Neural crest cell (in vitro differentiated cells): ENCODE measurements around the gene SLAMF7. TPM values are rescaled to one million over a fixed set of nuclear protein-coding genes. Genes with fewer than 3 reads are reported as not detected.

ENCODE experiments used
- DNase-seq: peaks from one replicate; pipeline ENCODE4 v3.0.0; 2021; ENCODE audit warnings: low read depth, mixed read lengths, low spot score
- H3K27ac Mint-ChIP-seq: one replicate; pipeline ENCODE4 v1.8.0; 2021; ENCODE audit warnings: mild to moderate bottlenecking, mixed read lengths; ENCODE audit not compliant: unreplicated experiment
- H3K27me3 Mint-ChIP-seq: 2 replicates; pipeline ENCODE4 v1.8.0; 2021; ENCODE audit warnings: low read depth, mild to moderate bottlenecking, mixed read lengths
- H3K36me3 Mint-ChIP-seq: 2 replicates; pipeline ENCODE4 v1.8.0; 2021; ENCODE audit warnings: low read depth, mild to moderate bottlenecking, mixed read lengths
- H3K4me1 Mint-ChIP-seq: 2 replicates; pipeline ENCODE4 v1.8.0; 2021; ENCODE audit warnings: mixed read lengths
- H3K4me3 Mint-ChIP-seq: one replicate; pipeline ENCODE4 v1.8.0; 2021; ENCODE audit warnings: mild to moderate bottlenecking, mixed read lengths
- H3K9me3 Mint-ChIP-seq: 2 replicates; pipeline ENCODE4 v1.8.0; 2021; ENCODE audit warnings: mixed read lengths
- total RNA-seq: library from RNA; stranded (reverse); gene quantifications from 2 replicates; pipeline ENCODE4 v1.2.1, GENCODE V29; 2021
- TF ChIP-seq, protein P1 (sequence below): fragments of 200-600 bp; sonication (generic); conservative IDR thresholded peaks from 2 replicates; pipeline ENCODE4 v1.5.0; 2021; ENCODE audit warnings: antibody characterized with exemption, mild to moderate bottlenecking

Gene SLAMF7
- total RNA-seq, 1 donor from 2014 or later, result not detected

DNA sequence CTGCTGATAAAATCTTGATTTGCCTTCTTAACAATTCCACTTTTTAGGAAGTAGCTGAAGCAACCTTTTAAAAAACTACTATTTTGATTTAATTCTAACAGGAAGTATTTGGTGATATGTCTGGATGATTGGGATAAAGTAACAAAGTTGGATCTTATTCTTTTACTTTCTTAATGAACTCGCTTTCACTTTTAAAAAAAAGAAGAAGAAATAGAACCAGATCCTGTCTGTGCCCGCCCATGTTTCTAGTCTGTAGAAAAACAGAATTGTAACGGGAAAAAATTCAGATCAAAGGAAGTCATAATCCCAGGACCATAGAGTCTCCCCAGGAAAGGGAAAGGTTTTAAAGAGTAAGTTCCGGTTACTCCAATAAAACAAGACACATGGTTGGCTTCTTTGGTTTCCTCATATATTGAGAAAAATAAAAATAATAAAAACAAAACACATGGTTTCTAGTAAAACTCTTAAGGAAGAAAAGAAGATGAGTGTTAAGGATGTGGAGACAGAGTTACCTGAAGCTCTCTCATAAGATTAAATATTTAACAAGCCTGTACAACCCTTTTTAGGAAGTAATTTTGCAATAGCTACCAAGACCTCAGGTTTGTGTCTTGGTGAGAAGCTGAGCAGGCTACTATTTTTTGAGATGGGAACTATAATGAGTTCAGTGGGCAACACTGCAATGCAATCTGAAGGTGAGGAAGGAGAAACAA, 32.4 kb upstream of the SLAMF7 start:
- H3K27me3 Mint-ChIP-seq, result peaks cover 18% of the 10 kb centered on the region
- H3K27ac Mint-ChIP-seq, result no peak overlapping the region
- H3K4me1 Mint-ChIP-seq, result no peaks in the 10 kb centered on the region
- no peaks in the 10 kb centered on the region for H3K9me3 Mint-ChIP-seq
- H3K4me3 Mint-ChIP-seq, result no peak overlapping the region
- H3K36me3 Mint-ChIP-seq, result no peaks in the 10 kb centered on the region
- TF ChIP-seq, protein P1, sequence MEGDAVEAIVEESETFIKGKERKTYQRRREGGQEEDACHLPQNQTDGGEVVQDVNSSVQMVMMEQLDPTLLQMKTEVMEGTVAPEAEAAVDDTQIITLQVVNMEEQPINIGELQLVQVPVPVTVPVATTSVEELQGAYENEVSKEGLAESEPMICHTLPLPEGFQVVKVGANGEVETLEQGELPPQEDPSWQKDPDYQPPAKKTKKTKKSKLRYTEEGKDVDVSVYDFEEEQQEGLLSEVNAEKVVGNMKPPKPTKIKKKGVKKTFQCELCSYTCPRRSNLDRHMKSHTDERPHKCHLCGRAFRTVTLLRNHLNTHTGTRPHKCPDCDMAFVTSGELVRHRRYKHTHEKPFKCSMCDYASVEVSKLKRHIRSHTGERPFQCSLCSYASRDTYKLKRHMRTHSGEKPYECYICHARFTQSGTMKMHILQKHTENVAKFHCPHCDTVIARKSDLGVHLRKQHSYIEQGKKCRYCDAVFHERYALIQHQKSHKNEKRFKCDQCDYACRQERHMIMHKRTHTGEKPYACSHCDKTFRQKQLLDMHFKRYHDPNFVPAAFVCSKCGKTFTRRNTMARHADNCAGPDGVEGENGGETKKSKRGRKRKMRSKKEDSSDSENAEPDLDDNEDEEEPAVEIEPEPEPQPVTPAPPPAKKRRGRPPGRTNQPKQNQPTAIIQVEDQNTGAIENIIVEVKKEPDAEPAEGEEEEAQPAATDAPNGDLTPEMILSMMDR, result no peak
- no peak for DNase-seq

DNA sequence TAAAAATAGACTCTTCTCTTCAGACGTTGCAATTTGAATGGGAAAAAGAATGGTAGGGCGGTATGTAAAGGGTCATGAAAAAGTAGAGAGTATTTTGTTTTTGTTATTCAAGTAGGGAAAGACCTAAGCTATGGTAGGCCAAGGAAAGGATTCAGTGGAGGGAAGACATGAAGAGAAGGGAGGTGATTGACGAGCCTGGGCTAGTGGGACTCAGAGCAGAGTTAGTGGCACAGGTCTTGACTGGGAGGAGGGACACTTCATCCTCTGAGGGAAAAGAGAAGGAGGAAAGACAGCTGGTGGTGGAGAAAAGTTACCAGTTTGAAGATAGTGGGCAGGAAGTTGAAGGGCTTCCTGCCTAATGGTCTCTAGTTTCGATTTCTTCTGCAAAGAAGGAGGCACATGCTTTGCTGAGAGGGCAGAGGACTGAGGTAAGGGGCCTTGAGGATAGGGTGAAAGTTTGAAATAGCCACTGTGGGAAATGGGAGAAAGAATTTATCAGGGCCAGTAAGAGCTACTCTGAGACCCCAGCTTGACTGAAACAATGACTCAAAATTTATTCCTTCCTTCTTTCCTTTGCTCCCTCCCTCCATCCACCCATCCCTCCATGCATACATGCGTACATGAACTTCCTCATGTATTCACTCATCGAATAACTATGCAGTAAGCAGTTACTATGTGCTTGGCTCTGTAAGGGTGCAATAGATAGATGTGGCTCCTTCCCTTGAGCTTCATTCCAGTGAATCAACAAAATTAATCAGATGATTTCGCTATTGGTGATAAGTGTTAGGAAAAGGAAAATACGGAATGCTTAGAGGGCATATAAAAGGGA, 31.6 kb upstream of the SLAMF7 start:
- TF ChIP-seq, protein P1, result no peak
- Mint-ChIP-seq H3K27ac (no peak overlapping the region), H3K27me3 (peaks cover 21% of the 10 kb centered on the region), H3K9me3 (no peaks in the 10 kb centered on the region), H3K36me3 (no peaks in the 10 kb centered on the region), H3K4me3 (no peak overlapping the region), H3K4me1 (no peaks in the 10 kb centered on the region)
- no peak for DNase-seq

DNA sequence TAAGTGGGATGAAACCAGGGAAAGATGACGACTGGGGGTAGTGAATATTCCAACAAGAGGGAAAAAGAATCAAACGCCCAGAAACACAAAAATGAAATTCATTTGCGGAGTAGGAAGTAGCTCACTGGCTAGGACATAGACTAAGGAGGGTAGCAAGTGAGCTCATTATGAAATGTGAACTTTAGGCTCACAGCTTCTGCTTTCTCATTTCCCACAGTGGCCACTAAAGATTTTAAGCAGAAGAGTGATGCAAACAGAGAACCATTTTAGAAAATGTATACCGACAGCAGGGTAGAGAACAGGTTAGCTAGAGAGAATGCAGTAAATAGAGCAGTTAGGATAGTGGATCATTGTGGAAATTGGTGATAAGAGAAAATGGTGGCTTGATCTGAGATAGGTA, 30.9 kb upstream of the SLAMF7 start:
- Mint-ChIP-seq H3K4me3 (no peak overlapping the region), H3K4me1 (no peaks in the 10 kb centered on the region), H3K36me3 (no peaks in the 10 kb centered on the region), H3K9me3 (no peaks in the 10 kb centered on the region), H3K27me3 (peaks cover 25% of the 10 kb centered on the region), H3K27ac (no peak overlapping the region)
- TF ChIP-seq, protein P1, result no peak
- DNase-seq, result no peak

DNA sequence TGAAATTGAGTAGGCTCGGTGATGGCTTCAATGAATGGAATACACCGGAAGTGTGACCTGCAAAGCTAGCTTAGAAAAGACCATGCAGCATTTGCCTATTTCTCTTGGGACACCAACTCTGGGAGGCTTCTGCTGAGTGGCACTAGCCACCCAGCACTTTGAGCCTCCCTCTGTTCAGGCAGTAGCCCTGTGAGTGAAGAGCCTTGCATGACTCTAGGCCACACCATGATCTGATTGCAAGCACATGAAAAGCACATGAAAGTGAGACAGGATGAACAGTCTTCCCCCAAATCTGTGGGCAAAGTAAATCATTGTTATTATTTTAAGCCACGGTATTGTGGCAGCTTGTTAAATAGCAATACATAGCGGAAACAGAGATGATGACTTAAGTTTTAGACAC, 30.2 kb upstream of the SLAMF7 start:
- Mint-ChIP-seq H3K27ac (no peak overlapping the region), H3K9me3 (no peaks in the 10 kb centered on the region), H3K27me3 (peaks cover 21% of the 10 kb centered on the region), H3K4me1 (no peaks in the 10 kb centered on the region), H3K36me3 (no peaks in the 10 kb centered on the region), H3K4me3 (no peak overlapping the region)
- no peak for DNase-seq
- TF ChIP-seq, protein P1, result no peak

DNA sequence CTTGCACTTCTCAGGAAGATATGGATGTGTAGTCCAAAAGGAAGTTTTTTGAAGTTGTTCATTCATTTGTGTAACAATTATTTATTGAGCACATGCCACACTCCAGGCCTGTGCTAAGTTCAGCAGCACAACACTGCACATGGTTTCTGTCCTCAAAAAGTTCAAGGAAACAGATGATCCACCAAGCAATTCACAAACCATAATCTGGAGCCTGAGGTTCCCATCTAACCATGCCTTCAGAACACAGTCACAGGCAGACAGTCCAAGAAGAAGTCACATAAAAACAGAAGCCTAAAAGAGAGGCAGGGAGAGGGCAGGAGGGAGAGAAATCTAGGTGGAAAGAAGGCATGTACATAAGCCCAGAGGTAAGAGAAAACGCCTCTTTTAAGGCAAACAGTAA, 29.3 kb upstream of the SLAMF7 start:
- no peak for DNase-seq
- Mint-ChIP-seq H3K27me3 (peaks cover 16% of the 10 kb centered on the region), H3K27ac (no peak overlapping the region), H3K36me3 (no peaks in the 10 kb centered on the region), H3K4me3 (no peak overlapping the region), H3K4me1 (no peaks in the 10 kb centered on the region), H3K9me3 (no peaks in the 10 kb centered on the region)
- TF ChIP-seq, protein P1, result no peak
